Measurements from ENCODE around the gene IGSF1. TPM values are rescaled to one million over a fixed set of nuclear protein-coding genes. Genes with fewer than 3 reads are reported as not detected.

Gene IGSF1
- total and polyA plus RNA-seq, 2 of the 4 experiments (the other 2 are of a cell fraction), result not detected

- intact Hi-C loops (cut with micrococcal nuclease), result no loop called here
- no CpG with 5 or more reads among the region's 5 CpGs for WGBS, 2 experiments (ENCODE audit: extremely low coverage in 2 of 2, insufficient read length in 1 of 2)
- no peak overlapping the region for H2AK9ac ChIP-seq (replicated peaks; ENCODE audit: low read depth, low read length, poor library complexity)
- TF ChIP-seq MAZ (IDR thresholded peaks at IDR 0.05; ENCODE audit: borderline replicate concordance, low read depth, low read length) (no peak), RAD21 (IDR thresholded peaks at IDR 0.05; ENCODE audit: low read length) (no peak), MAFK (IDR thresholded peaks at IDR 0.05; ENCODE audit: low read depth, low read length) (no peak), NFE2L2 (IDR thresholded peaks at IDR 0.05; ENCODE audit: low read depth, low read length) (no peak), CEBPB (IDR thresholded peaks at IDR 0.05; ENCODE audit: low read depth, low read length) (no peak), SMC3 (IDR thresholded peaks at IDR 0.05; ENCODE audit: low read depth, low read length) (no peak)
- TF ChIP-seq, protein P1, sequence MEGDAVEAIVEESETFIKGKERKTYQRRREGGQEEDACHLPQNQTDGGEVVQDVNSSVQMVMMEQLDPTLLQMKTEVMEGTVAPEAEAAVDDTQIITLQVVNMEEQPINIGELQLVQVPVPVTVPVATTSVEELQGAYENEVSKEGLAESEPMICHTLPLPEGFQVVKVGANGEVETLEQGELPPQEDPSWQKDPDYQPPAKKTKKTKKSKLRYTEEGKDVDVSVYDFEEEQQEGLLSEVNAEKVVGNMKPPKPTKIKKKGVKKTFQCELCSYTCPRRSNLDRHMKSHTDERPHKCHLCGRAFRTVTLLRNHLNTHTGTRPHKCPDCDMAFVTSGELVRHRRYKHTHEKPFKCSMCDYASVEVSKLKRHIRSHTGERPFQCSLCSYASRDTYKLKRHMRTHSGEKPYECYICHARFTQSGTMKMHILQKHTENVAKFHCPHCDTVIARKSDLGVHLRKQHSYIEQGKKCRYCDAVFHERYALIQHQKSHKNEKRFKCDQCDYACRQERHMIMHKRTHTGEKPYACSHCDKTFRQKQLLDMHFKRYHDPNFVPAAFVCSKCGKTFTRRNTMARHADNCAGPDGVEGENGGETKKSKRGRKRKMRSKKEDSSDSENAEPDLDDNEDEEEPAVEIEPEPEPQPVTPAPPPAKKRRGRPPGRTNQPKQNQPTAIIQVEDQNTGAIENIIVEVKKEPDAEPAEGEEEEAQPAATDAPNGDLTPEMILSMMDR (conservative IDR thresholded peaks at IDR 0.05; ENCODE audit: low read depth, low read length), result no peak
- TF ChIP-seq, protein P2, sequence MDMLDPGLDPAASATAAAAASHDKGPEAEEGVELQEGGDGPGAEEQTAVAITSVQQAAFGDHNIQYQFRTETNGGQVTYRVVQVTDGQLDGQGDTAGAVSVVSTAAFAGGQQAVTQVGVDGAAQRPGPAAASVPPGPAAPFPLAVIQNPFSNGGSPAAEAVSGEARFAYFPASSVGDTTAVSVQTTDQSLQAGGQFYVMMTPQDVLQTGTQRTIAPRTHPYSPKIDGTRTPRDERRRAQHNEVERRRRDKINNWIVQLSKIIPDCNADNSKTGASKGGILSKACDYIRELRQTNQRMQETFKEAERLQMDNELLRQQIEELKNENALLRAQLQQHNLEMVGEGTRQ (IDR thresholded peaks at IDR 0.05; ENCODE audit: low read depth, low read length), result no peak
- no peak for DNase-seq
- ChIA-PET CTCF (no interaction called here), POLR2A (ENCODE audit: unreplicated experiment) (no interaction called here)
- H3K4ac ChIP-seq (ENCODE audit: low read depth, low read length), result no peak overlapping the region
- H3K27ac ChIP-seq (ENCODE audit: insufficient read depth, low read length), result no peak overlapping the region
- no peak overlapping the region for H4K5ac ChIP-seq (ENCODE audit: low read depth, low read length)
- H3K27me3 ChIP-seq (ENCODE audit: control insufficient read depth, insufficient read depth, low read length), result peaks cover 4% of the 10 kb centered on the region; the same call in 1 of the 2 replicates
- no peak overlapping the region for H3K18ac ChIP-seq (ENCODE audit: low read depth, low read length)
- dilution Hi-C loops (cut with HindIII; ENCODE audit: low sequenced_read_pairs, unreplicated experiment), result no loop called here
- no peak overlapping the region for H3K4me3 ChIP-seq (ENCODE audit: insufficient read depth, low read depth, low read length)
- no peak overlapping the region for H2BK15ac ChIP-seq (ENCODE audit: low read depth, low read length)
- no peak overlapping the region for H3K4me2 ChIP-seq (ENCODE audit: low read depth, low read length)
- H3K9me1 ChIP-seq (ENCODE audit: insufficient read depth, low read length), result no peaks in the 10 kb centered on the region
- no peaks in the 10 kb centered on the region for H4K20me1 ChIP-seq (ENCODE audit: insufficient read depth, low read length)
- no peaks in the 10 kb centered on the region for H3K36me3 ChIP-seq (ENCODE audit: control insufficient read depth, insufficient read depth, low read length)
- no peak overlapping the region for H3K14ac ChIP-seq (replicated peaks; ENCODE audit: low read depth, low read length)
- H2AK5ac ChIP-seq (ENCODE audit: low read depth, low read length), result no peak overlapping the region
- H3K23ac ChIP-seq (ENCODE audit: low read depth, low read length), result no peak overlapping the region
- no peak overlapping the region for H2BK20ac ChIP-seq (ENCODE audit: low read depth, low read length)
- in situ Hi-C loops (cut with MboI; ENCODE audit: low sequenced_read_pairs), result no loop called here
- BruUV-seq (replicated peaks), result no TSS peak
- no peak for ATAC-seq (ENCODE audit: low read depth)
- no peak overlapping the region for H3K9ac ChIP-seq (ENCODE audit: low read depth, low read length)
- no peak overlapping the region for H2AFZ ChIP-seq (replicated peaks; ENCODE audit: low read length, poor library complexity)
- no peaks in the 10 kb centered on the region; the same call in 1 of the 2 replicates for H3K9me3 ChIP-seq (ENCODE audit: control insufficient read depth, insufficient read depth, low read length)
- H3K4me1 ChIP-seq (ENCODE audit: control insufficient read depth, insufficient read depth, low read length), result no peaks in the 10 kb centered on the region
- H2BK120ac ChIP-seq (ENCODE audit: low read depth, low read length), result no peak overlapping the region
- no peak overlapping the region for H2BK5ac ChIP-seq (ENCODE audit: low read depth, low read length, poor library complexity, severe bottlenecking)
- H3K79me1 ChIP-seq (ENCODE audit: low read depth in 1 of 2, low read length in 2 of 2), result no peaks in the 10 kb centered on the region
- no peak overlapping the region for H4K8ac ChIP-seq (ENCODE audit: low read depth in 2 of 2, low read length in 2 of 2)
- no peak overlapping the region for H4K91ac ChIP-seq (ENCODE audit: insufficient read depth, low read depth, low read length)
- no peak overlapping the region for H3K56ac ChIP-seq (ENCODE audit: extremely low read depth, insufficient read depth, low read length)
Observed at GRCh38 chrX:131301155-131301554, 12.0 kb upstream of the IGSF1 start.

Data from IMR-90 (cell line).